RWPE2 (cell line): ENCODE results near the gene FOSB.

Experiments
- ATAC-seq: fragments of 200-7000 bp; cut with Tn5 transposase; 3 replicates; pipeline ENCODE4 v1.9.1; 2021; ENCODE audit warnings: low read depth
- DNase-seq: peaks from one replicate; pipeline ENCODE4 v3.0.0-alpha.2; 2020; ENCODE audit warnings: low spot score
- H3K27ac ChIP-seq: fragments of 450-650 bp; 2 replicates; pipeline ENCODE4 v1.5.1; 2017; ENCODE audit warnings: mild to moderate bottlenecking; ENCODE audit not compliant: poor library complexity, severe bottlenecking
- H3K27me3 ChIP-seq: fragments of 250-450 bp; sonication (Bioruptor Pico); 2 replicates; pipeline ENCODE4 v1.5.1; 2021; ENCODE audit warnings: mild to moderate bottlenecking, moderate library complexity; ENCODE audit not compliant: insufficient read depth, poor library complexity, severe bottlenecking
- H3K36me3 ChIP-seq: fragments of 250-450 bp; sonication (Bioruptor Pico); 2 replicates; pipeline ENCODE4 v1.5.1; 2020; ENCODE audit warnings: low read depth, mild to moderate bottlenecking, moderate library complexity
- H3K4me1 ChIP-seq: fragments of 250-450 bp; sonication (Bioruptor Pico); 2 replicates; pipeline ENCODE4 v1.5.1; 2021; ENCODE audit warnings: mild to moderate bottlenecking, moderate library complexity; ENCODE audit not compliant: insufficient read depth, poor library complexity, severe bottlenecking
- H3K4me3 ChIP-seq: fragments of 250-450 bp; sonication (Bioruptor Pico); 2 replicates; pipeline ENCODE4 v1.5.1; 2021; ENCODE audit warnings: mild to moderate bottlenecking, moderate library complexity; ENCODE audit not compliant: severe bottlenecking
- H3K9me3 ChIP-seq: fragments of 250-450 bp; sonication (Bioruptor Pico); 2 replicates; pipeline ENCODE4 v1.5.1; 2021; ENCODE audit warnings: mild to moderate bottlenecking, moderate library complexity; ENCODE audit not compliant: severe bottlenecking
- CTCF ChIP-seq: fragments of 450-650 bp; IDR thresholded peaks from one replicate; pipeline ENCODE4 v1.5.1; 2017; ENCODE audit warnings: mild to moderate bottlenecking, moderate library complexity; ENCODE audit not compliant: poor library complexity, severe bottlenecking

FOSB gene

GRCh38 chr19:45478454-45479238 is 10.8 kb downstream of the FOSB start:
- Histone ChIP-seq H3K36me3 (no peaks in the 10 kb centered on the region), H3K27ac (peak overlapping the region; percentile 88), H3K4me3 (peak overlapping the region; percentile 45), H3K27me3 (no peaks in the 10 kb centered on the region), H3K4me1 (no peaks in the 10 kb centered on the region), H3K9me3 (no peaks in the 10 kb centered on the region)
- TF ChIP-seq CTCF: peak; percentile 97
- DNase-seq (no peak), ATAC-seq (peak; percentile 84)

- TF ChIP-seq CTCF: no peak
- H3K4me3 ChIP-seq: no peak overlapping the region
- H3K36me3 ChIP-seq: no peaks in the 10 kb centered on the region
- H3K27ac ChIP-seq: no peak overlapping the region
- no peaks in the 10 kb centered on the region for H3K27me3 ChIP-seq
- no peaks in the 10 kb centered on the region for H3K4me1 ChIP-seq
- DNase-seq (no peak), ATAC-seq (no peak)
- H3K9me3 ChIP-seq: no peaks in the 10 kb centered on the region
Observed at GRCh38 chr19:45483033-45483432, 15.2 kb downstream of the FOSB start.

GRCh38 chr19:45484273-45484945 is 16.6 kb downstream of the FOSB start:
- Histone ChIP-seq H3K27ac (peak overlapping the region; percentile 4), H3K4me1 (no peaks in the 10 kb centered on the region), H3K4me3 (no peak overlapping the region), H3K36me3 (no peaks in the 10 kb centered on the region), H3K9me3 (no peaks in the 10 kb centered on the region), H3K27me3 (no peaks in the 10 kb centered on the region)
- DNase-seq (no peak), ATAC-seq (no peak)
- no peak for TF ChIP-seq CTCF

GRCh38 chr19:45485305-45486077 is 17.7 kb downstream of the FOSB start:
- TF ChIP-seq CTCF: peak; percentile 95
- ATAC-seq: peak; percentile 96
- Histone ChIP-seq H3K9me3 (no peaks in the 10 kb centered on the region), H3K27ac (peak overlapping the region; percentile 47), H3K4me3 (peak overlapping the region; percentile 41), H3K36me3 (no peaks in the 10 kb centered on the region), H3K27me3 (no peaks in the 10 kb centered on the region), H3K4me1 (no peaks in the 10 kb centered on the region)
- DNase-seq: peak; percentile 99
